ENCODE measurements around the gene PRDM10.

Gene PRDM10

GRCh38 chr11:129894278-129895125 is 108.1 kb downstream of the PRDM10 start:
- TF ChIP-seq REST (IDR thresholded peaks at IDR 0.05; ENCODE audit: insufficient read depth in 1 of 2, low read depth in 2 of 2, low read length in 2 of 2) (no peak), FOXP2 (optimal IDR thresholded peaks at IDR 0.05; ENCODE audit: borderline replicate concordance, extremely low read depth, extremely low read length, insufficient read depth) (no peak), TAF1 (IDR thresholded peaks at IDR 0.05; ENCODE audit: borderline replicate concordance, insufficient read depth, low read length) (no peak), POLR2AphosphoS5 (IDR thresholded peaks at IDR 0.05; ENCODE audit: low read depth, low read length) (no peak), SIN3A (IDR thresholded peaks at IDR 0.05; ENCODE audit: borderline replicate concordance, insufficient read depth, low read length) (no peak)

GRCh38 chr11:129888451-129888850 is 114.2 kb downstream of the PRDM10 start:
- TF ChIP-seq POLR2AphosphoS5 (IDR thresholded peaks at IDR 0.05; ENCODE audit: low read depth, low read length): no peak
- no peak for TF ChIP-seq REST (IDR thresholded peaks at IDR 0.05; ENCODE audit: insufficient read depth in 1 of 2, low read depth in 2 of 2, low read length in 2 of 2)
- no peak for TF ChIP-seq SIN3A (IDR thresholded peaks at IDR 0.05; ENCODE audit: borderline replicate concordance, insufficient read depth, low read length)
- no peak for TF ChIP-seq FOXP2 (optimal IDR thresholded peaks at IDR 0.05; ENCODE audit: borderline replicate concordance, extremely low read depth, extremely low read length, insufficient read depth)
- no peak for TF ChIP-seq TAF1 (IDR thresholded peaks at IDR 0.05; ENCODE audit: borderline replicate concordance, insufficient read depth, low read length)

DNA sequence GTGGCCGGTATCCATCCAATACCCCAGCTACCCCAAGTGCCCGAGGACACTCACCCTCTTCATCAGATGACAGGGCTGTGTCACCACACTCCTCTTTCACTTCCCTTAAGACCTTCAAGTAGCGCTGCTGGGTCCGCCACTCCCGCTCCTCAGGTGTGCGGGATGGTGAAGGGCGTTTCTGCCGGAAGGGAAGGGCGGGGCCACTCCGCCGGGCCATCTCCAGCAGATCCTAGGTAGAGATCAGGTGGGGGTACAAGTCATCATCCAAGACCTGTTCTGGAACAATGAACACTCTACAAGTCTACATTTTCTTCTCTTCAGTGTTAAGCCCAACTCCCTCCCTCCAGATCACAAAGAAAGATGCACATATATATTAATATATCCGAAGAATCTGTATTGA is 117.3 kb downstream of the PRDM10 start:
- TF ChIP-seq POLR2AphosphoS5 (IDR thresholded peaks at IDR 0.05; ENCODE audit: low read depth, low read length): no peak
- TF ChIP-seq SIN3A (IDR thresholded peaks at IDR 0.05; ENCODE audit: borderline replicate concordance, insufficient read depth, low read length): no peak
- TF ChIP-seq FOXP2 (optimal IDR thresholded peaks at IDR 0.05; ENCODE audit: borderline replicate concordance, extremely low read depth, extremely low read length, insufficient read depth): no peak
- TF ChIP-seq REST (IDR thresholded peaks at IDR 0.05; ENCODE audit: insufficient read depth in 1 of 2, low read depth in 2 of 2, low read length in 2 of 2): no peak
- TF ChIP-seq TAF1 (IDR thresholded peaks at IDR 0.05; ENCODE audit: borderline replicate concordance, insufficient read depth, low read length): no peak

GRCh38 chr11:129884581-129884980 is 118.1 kb downstream of the PRDM10 start:
- TF ChIP-seq FOXP2 (optimal IDR thresholded peaks at IDR 0.05; ENCODE audit: borderline replicate concordance, extremely low read depth, extremely low read length, insufficient read depth): no peak
- TF ChIP-seq POLR2AphosphoS5 (IDR thresholded peaks at IDR 0.05; ENCODE audit: low read depth, low read length): no peak
- TF ChIP-seq SIN3A (IDR thresholded peaks at IDR 0.05; ENCODE audit: borderline replicate concordance, insufficient read depth, low read length): no peak
- TF ChIP-seq TAF1 (IDR thresholded peaks at IDR 0.05; ENCODE audit: borderline replicate concordance, insufficient read depth, low read length): no peak
- TF ChIP-seq REST (IDR thresholded peaks at IDR 0.05; ENCODE audit: insufficient read depth in 1 of 2, low read depth in 2 of 2, low read length in 2 of 2): no peak
